ENCODE data around the gene TRERF1.

DNA sequence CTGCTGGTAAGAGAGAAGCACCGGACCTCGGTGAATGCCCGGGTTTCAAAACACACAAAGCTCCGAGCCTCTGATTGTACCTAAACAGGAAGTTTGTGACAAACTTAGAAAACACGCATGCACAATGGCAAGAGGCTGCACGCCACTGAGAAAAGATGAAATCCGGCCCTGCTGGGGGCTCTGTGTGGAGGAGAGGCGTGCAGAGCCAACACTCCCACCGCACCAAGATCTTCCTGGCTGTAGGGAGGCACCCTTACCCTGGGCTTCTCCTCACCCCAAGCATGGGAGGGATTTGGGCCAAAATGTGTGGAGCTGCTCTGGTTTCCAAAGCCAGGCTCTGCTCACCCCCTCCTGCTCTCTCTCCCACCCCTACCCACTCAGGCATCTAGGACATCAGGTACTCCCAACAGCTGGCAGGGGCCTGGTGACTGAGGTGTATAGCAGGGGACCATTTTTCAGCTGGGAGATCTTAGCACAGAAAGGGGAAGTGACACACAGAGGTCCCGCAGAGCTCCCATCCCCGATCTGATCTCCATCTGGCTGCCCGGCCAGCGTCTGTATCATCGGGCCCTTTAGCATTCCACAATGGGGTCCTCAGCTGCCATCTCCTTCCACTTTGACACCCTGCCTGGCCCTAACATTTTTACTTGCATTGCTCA lies 84.2 kb downstream of the TRERF1 start:
- TF ChIP-seq, protein P1, sequence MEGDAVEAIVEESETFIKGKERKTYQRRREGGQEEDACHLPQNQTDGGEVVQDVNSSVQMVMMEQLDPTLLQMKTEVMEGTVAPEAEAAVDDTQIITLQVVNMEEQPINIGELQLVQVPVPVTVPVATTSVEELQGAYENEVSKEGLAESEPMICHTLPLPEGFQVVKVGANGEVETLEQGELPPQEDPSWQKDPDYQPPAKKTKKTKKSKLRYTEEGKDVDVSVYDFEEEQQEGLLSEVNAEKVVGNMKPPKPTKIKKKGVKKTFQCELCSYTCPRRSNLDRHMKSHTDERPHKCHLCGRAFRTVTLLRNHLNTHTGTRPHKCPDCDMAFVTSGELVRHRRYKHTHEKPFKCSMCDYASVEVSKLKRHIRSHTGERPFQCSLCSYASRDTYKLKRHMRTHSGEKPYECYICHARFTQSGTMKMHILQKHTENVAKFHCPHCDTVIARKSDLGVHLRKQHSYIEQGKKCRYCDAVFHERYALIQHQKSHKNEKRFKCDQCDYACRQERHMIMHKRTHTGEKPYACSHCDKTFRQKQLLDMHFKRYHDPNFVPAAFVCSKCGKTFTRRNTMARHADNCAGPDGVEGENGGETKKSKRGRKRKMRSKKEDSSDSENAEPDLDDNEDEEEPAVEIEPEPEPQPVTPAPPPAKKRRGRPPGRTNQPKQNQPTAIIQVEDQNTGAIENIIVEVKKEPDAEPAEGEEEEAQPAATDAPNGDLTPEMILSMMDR (IDR thresholded peaks at IDR 0.05): no peak
- no peak for TF ChIP-seq POLR2A (IDR thresholded peaks at IDR 0.05)

All from prostate gland (tissue), 2 donors.